PFSK-1 (cell line): ENCODE results near the gene PLEKHG3.

ENCODE experiments used
- FOXP2 ChIP-seq: optimal IDR thresholded peaks from 2 replicates; pipeline ENCODE3; 2011; ENCODE audit warnings: borderline replicate concordance, control low read depth, inconsistent platforms; ENCODE audit not compliant: insufficient read depth; ENCODE audit errors: extremely low read length, extremely low read depth
- POLR2AphosphoS5 ChIP-seq: IDR thresholded peaks from 2 replicates; pipeline ENCODE4 v1.6.1; 2012; ENCODE audit warnings: low read depth, mild to moderate bottlenecking, control low read depth, low read length, moderate library complexity
- SIN3A ChIP-seq: IDR thresholded peaks from 2 replicates; pipeline ENCODE4 v1.6.1; 2012; ENCODE audit warnings: mild to moderate bottlenecking, low read length, moderate library complexity, borderline replicate concordance; ENCODE audit not compliant: insufficient read depth
- TAF1 ChIP-seq: IDR thresholded peaks from 2 replicates; pipeline ENCODE4 v1.6.1; 2012; ENCODE audit warnings: low read length, control low read depth, borderline replicate concordance; ENCODE audit not compliant: insufficient read depth
- TF ChIP-seq, protein P1 (sequence below), 2 experiments: IDR thresholded peaks; 2 replicates each; pipeline versions ENCODE4 v1.6.1 to v1.8.0; 2011 to 2012; ENCODE audit warnings: low read depth in 2 of 2, low read length in 2 of 2, control low read depth in 1 of 2, inconsistent platforms in 1 of 2, mild to moderate bottlenecking in 1 of 2, moderate library complexity in 1 of 2; ENCODE audit not compliant: insufficient read depth in 1 of 2

The PLEKHG3 gene

GRCh38 chr14:64738281-64738804 is 34.1 kb downstream of the PLEKHG3 start:
- TF ChIP-seq SIN3A, result no peak
- TF ChIP-seq, protein P1, sequence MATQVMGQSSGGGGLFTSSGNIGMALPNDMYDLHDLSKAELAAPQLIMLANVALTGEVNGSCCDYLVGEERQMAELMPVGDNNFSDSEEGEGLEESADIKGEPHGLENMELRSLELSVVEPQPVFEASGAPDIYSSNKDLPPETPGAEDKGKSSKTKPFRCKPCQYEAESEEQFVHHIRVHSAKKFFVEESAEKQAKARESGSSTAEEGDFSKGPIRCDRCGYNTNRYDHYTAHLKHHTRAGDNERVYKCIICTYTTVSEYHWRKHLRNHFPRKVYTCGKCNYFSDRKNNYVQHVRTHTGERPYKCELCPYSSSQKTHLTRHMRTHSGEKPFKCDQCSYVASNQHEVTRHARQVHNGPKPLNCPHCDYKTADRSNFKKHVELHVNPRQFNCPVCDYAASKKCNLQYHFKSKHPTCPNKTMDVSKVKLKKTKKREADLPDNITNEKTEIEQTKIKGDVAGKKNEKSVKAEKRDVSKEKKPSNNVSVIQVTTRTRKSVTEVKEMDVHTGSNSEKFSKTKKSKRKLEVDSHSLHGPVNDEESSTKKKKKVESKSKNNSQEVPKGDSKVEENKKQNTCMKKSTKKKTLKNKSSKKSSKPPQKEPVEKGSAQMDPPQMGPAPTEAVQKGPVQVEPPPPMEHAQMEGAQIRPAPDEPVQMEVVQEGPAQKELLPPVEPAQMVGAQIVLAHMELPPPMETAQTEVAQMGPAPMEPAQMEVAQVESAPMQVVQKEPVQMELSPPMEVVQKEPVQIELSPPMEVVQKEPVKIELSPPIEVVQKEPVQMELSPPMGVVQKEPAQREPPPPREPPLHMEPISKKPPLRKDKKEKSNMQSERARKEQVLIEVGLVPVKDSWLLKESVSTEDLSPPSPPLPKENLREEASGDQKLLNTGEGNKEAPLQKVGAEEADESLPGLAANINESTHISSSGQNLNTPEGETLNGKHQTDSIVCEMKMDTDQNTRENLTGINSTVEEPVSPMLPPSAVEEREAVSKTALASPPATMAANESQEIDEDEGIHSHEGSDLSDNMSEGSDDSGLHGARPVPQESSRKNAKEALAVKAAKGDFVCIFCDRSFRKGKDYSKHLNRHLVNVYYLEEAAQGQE (IDR thresholded peaks at IDR 0.05; ENCODE audit: insufficient read depth in 1 of 2, low read depth in 2 of 2, low read length in 2 of 2), result no peak
- TF ChIP-seq FOXP2, result no peak
- no peak for TF ChIP-seq POLR2AphosphoS5
- no peak for TF ChIP-seq TAF1

GRCh38 chr14:64741200-64741599 is 37.0 kb downstream of the PLEKHG3 start:
- TF ChIP-seq SIN3A, result no peak
- no peak for TF ChIP-seq FOXP2
- TF ChIP-seq TAF1, result no peak
- no peak for TF ChIP-seq POLR2AphosphoS5
- TF ChIP-seq, protein P1 (IDR thresholded peaks at IDR 0.05; ENCODE audit: insufficient read depth in 1 of 2, low read depth in 2 of 2, low read length in 2 of 2), result no peak

DNA sequence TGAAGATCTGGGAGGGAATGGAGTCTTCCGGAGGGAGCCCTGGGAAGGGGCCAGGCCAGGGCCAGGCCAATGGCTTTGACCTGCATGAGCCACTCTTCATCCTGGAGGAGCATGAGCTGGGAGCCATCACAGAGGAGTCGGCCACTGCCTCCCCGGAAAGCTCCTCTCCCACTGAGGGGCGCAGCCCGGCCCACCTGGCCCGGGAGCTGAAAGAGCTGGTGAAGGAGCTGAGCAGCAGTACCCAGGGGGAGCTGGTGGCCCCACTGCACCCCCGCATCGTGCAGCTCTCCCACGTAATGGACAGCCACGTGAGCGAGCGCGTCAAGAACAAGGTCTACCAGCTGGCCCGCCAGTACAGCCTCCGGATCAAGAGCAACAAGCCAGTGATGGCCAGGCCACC is 37.7 kb downstream of the PLEKHG3 start:
- TF ChIP-seq POLR2AphosphoS5 (no peak), TAF1 (no peak), FOXP2 (no peak), SIN3A (no peak)
- TF ChIP-seq, protein P1 (IDR thresholded peaks at IDR 0.05; ENCODE audit: insufficient read depth in 1 of 2, low read depth in 2 of 2, low read length in 2 of 2), result no peak

DNA sequence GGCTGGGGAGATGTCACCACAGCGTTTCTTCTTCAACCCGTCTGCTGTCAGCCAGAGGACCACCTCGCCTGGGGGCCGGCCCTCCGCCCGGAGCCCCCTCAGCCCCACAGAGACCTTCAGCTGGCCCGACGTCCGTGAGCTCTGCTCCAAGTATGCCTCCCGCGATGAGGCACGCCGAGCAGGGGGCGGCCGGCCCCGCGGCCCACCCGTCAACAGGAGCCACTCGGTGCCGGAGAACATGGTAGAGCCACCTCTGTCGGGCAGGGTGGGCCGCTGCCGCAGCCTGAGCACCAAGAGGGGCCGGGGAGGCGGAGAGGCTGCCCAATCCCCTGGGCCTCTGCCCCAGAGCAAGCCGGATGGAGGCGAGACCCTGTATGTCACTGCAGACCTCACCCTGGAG is 38.8 kb downstream of the PLEKHG3 start:
- TF ChIP-seq FOXP2, result no peak
- TF ChIP-seq TAF1, result no peak
- no peak for TF ChIP-seq SIN3A
- TF ChIP-seq, protein P1 (IDR thresholded peaks at IDR 0.05; ENCODE audit: insufficient read depth in 1 of 2, low read depth in 2 of 2, low read length in 2 of 2), result no peak
- TF ChIP-seq POLR2AphosphoS5, result no peak

- TF ChIP-seq, protein P1 (IDR thresholded peaks at IDR 0.05; ENCODE audit: insufficient read depth in 1 of 2, low read depth in 2 of 2, low read length in 2 of 2), result no peak
- no peak for TF ChIP-seq TAF1
- TF ChIP-seq SIN3A, result no peak
- no peak for TF ChIP-seq POLR2AphosphoS5
- no peak for TF ChIP-seq FOXP2
Measured at GRCh38 chr14:64745511-64746091, 41.4 kb downstream of the PLEKHG3 start.
